NCI-H446 treated with DMSO at 0.1 percent for 48 hours (cell line): ENCODE measurements around the gene ZFTA.
"Not testable (repeated sequence)": the region's sequence is repeated elsewhere in the genome, so short reads cannot be mapped to it uniquely, and the experiment has no call there.

Experiments used
- DNase-seq: peaks from one replicate; lab custom pipeline; 2025; lab: John Stamatoyannopoulos, UW

Gene ZFTA

GRCh38 chr11:63768237-63769041 lies at the start of gene ZFTA:
Gene ZFTA, minus strand, starts transcription at chr11:63768775. Its CDS starts 153 bp downstream, at chr11:63768622.
- DNase-seq: no peak

GRCh38 chr11:63817758-63818498 lies 49.4 kb upstream of the ZFTA start:
- no peak for DNase-seq

- no peak for DNase-seq
Observed at GRCh38 chr11:63816732-63817131, 48.2 kb upstream of the ZFTA start.

- DNase-seq: no peak
Observed at GRCh38 chr11:63816166-63816565, 47.6 kb upstream of the ZFTA start.

- DNase-seq: no peak
Observed at GRCh38 chr11:63814383-63814736, 45.8 kb upstream of the ZFTA start.

DNA sequence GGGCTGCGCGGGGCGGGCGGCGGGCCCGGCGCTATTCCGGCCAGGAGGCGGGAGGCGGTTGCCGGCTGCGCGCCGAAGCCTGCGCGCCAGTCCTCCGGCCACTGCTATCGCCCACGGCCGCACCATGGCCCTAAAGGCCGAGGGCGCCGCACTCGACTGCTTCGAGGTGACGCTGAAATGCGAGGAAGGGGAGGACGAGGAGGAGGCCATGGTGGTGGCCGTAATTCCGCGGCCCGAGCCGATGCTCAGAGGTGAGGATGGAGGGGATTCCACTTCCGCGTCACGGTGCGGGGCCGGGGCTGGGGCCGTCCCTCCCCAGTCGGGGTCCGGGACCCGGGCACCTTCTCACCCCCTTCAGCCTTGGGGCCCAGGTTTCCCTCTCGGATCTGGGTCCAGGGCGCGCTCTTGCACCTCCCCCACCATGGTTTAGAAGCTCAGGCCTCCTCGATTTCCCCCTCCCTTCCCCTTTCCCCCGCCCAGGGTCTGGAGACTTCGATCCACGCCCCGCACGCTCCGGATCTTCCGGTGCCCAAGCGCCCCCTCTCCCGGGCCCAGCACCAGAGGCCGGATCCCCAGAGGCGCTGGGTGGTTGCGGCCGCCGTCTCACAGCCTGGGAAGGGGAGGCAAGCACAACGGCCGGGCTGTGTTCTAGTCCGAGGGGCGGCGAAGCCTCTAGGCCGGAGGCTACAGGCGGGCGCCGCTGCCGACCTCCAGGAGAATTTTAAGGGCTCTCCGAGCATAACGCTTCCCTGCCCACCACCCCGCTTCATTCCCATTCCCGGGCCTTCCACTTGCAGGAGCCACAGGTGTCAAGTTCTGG lies 45.2 kb upstream of the ZFTA start:
- DNase-seq: no peak

GRCh38 chr11:63813035-63813562 lies 44.5 kb upstream of the ZFTA start, which contains the start of gene SPINDOC:
Gene SPINDOC, plus strand, starts transcription at chr11:63813456. Its CDS starts 231 bp downstream, at chr11:63813687.
- DNase-seq: peak; percentile 48

- no peak for DNase-seq
Observed at GRCh38 chr11:63811522-63811921, 42.9 kb upstream of the ZFTA start.

DNA sequence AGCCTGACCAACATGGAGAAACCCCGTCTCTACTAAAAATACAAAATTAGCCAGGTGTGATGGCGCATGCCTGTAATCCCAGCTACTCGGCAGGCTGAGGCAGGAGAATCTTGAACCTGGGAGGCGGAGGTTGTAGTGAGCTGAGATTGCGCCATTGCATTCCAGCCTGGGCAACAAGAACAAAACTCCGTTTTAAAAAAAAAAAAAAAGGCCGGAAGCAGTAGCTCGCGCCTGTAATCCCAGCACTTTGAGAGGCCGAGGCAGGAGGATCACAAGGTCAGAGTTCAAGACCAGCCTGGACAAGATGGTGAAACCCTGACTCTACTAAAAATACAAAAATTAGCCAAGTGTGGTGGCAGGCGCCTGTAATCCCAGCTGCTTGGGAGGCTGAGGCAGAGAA lies 41.8 kb upstream of the ZFTA start:
- DNase-seq: not testable (repeated sequence)

GRCh38 chr11:63805844-63806415 lies 37.4 kb upstream of the ZFTA start:
- no peak for DNase-seq

DNA sequence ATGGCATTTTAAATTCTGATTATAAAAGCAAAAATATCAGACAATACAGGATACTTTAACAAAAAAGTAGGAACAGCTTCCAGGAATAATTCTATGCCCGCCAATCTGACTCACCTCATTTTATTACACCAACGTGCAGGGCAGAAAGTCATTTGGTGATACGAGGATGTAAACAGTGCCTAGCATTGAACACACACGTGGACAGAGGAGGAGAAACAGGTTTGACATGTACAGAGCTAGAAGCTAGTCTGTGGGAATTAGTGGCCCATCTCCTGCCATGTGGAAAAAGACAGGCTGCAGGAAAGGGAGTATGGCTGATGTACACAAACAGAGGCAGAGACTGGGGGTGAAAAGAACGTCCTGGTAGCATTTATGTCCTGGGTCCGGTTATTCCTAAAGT lies 35.7 kb upstream of the ZFTA start:
- DNase-seq: no peak

DNA sequence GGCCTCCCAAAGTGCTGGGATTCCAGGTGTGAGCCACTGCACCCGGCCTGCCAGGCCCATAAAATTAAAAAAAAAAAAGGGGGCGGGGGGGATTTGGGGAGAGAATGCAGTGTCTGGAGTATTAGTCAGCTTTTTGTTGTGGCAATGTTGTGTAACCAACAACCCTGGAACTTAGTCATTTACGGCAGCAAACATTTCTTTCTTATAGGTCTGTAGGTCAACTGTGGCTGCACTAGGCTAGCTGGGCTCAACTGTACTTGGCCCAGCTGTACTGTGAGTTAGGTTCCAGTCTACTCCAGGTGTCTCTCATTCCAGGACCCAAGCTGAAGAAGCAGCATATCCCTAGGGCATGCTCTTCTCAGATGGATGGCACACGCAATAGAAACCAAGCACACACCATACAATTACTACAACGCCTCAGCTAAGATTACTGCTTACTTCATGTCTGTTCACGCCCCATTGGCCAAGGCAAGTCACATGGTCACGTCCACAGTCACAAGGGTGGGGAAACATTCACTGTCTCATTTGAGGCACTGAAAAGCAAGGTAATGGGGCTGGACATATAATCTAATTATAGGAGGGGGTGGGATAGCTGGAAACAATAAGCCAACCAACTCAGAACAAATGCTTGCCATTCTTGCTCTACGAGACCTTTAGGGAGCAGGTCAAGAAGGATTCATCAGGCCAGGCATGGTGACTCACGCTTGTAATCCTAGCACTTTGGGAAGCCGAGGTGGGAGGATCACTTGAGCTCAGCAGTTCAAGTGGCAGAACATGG lies 34.3 kb upstream of the ZFTA start:
- no peak for DNase-seq

DNA sequence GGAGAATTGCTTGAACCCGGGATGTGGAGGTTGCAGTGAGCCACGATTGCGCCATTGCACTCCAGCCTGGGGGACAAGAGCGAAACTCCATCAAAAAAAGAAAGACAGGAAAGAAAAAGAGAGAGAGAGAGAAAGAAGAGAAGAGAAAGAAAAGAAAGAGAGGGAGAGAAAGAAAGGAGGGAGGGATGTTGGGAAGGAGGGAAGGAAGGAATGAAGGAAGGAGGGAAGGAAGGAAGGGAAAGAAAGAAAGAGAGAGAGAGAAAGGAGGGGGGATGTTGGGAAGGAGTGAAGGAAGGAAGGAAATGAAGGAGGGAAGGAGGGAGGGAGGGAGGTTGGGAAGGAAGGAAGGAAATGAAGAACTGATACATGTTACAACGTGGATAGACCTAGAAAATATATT lies 32.3 kb upstream of the ZFTA start:
- DNase-seq: no peak

DNA sequence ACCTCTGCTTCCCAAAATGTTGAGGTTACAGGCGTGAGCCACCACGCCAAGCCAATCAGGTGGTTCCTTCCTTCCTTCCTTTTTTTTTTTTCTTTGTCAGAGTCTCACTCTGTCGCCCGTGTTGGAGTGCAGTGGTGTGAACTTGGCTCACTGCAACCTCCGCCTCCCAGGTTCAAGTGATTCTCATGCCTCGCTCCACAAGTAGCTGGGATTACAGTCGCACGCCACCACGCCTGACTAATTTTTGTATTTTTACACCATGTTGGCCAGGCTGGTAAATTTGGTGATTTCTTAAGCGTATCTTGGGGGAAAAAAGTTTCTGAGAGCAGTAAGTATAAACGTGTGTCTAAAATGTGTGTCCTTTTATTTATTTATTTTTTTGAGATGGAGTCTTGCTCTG lies 26.5 kb upstream of the ZFTA start:
- no peak for DNase-seq

DNA sequence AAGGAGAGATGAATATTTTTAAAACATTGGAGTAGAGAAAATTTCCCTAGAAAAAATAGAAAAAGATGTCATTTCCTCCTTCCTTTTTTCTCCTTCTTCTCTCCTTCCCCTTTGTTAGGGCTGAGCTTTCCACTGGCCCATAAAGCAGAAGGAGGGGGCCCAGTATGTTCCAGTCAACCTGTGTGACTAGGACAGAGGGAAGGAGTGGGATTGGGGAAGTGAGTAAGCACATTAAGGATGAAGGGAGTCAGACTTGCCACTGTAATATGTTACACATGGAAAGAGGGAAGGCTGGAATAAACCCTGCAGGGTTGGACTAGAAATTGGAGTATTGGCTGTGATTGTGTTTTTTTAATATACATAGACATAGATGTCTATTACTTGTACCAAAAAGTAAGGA lies 24.6 kb upstream of the ZFTA start:
- DNase-seq: no peak

DNA sequence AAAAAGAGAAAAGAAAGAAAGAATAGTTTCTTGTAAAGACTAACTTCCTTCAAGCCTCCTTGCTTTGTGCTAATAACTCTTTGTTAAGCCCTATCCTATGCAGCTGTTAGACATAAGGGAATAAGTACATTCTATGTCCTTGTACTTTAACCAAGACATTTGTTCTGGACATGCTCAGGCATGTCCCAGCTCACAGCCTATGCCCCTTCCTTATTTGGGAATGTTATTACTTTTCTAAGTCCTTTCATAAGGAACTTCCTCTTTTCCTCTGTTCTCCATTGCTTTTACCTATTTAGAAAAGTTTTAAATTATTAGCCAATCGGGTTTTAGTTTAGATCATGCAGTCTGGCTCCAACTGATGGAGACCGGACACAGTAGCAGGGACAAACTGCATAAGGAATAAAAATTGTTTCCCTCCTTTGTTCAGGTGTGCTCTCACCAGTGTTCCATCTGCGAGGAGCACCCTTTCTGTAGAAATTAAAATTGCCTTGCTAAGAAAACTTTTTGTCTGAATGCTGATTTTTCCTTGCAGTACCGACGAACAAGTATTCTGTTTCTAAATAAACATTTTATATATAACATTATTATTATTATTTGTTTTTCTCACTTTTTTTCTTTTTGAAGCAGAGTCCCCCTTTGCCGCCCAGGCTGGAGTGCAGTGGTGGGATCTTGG lies 23.1 kb upstream of the ZFTA start:
- no peak for DNase-seq

DNA sequence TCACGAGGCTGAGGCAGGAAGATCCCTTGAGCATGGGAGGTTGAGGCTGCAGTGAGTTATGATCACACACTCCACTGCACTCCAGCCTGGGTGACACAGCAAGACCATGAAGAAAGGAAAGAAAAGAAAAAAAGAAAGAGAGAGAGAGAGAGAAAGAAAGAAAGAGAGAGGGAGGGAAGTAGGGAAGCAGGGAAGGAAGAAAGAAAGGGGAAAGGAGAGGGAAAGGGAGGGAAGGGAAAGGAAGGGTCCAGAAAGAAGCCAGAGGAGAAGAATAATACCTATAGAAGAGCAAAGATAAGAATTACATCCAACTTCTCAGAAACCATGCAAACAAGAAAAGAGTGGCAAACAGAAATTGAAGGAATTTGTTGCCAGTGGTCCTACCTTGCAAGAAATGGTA lies 17.2 kb upstream of the ZFTA start:
- DNase-seq: no peak

GRCh38 chr11:63783925-63784592 lies 15.5 kb upstream of the ZFTA start:
- DNase-seq: no peak

- no peak for DNase-seq
Observed at GRCh38 chr11:63782749-63783148, 14.2 kb upstream of the ZFTA start.

- DNase-seq: no peak
Observed at GRCh38 chr11:63779039-63779438, 10.5 kb upstream of the ZFTA start.
